Trophoblast cell (in vitro differentiated cells and primary cell): Measurements from ENCODE around the gene RASL11B.

Source experiments
- DNase-seq, 2 donors: peaks; one replicate each; pipeline ENCODE4 v3.0.0-alpha.2; 2016
- H2AFZ ChIP-seq: 2 replicates; pipeline ENCODE4 v1.6.1; 2013; ENCODE audit warnings: low read length, moderate library complexity, mild to moderate bottlenecking; ENCODE audit not compliant: insufficient read depth, poor library complexity
- H2AK5ac ChIP-seq: 2 replicates; pipeline ENCODE4 v1.6.1; 2013; ENCODE audit warnings: mild to moderate bottlenecking, low read length
- H2BK120ac ChIP-seq: 2 replicates; pipeline ENCODE4 v1.6.1; 2013; ENCODE audit warnings: low read length, mild to moderate bottlenecking, moderate library complexity; ENCODE audit not compliant: insufficient read depth, poor library complexity
- H2BK12ac ChIP-seq: 2 replicates; pipeline ENCODE4 v1.6.1; 2013; ENCODE audit warnings: mild to moderate bottlenecking, low read length, moderate library complexity
- H2BK5ac ChIP-seq: 2 replicates; pipeline ENCODE4 v1.6.1; 2013; ENCODE audit warnings: low read length, low read depth, moderate library complexity, mild to moderate bottlenecking; ENCODE audit not compliant: poor library complexity
- H3K14ac ChIP-seq: 2 replicates; pipeline ENCODE4 v1.6.1; 2013; ENCODE audit warnings: mild to moderate bottlenecking, low read length
- H3K18ac ChIP-seq: 2 replicates; pipeline ENCODE4 v1.6.1; 2013; ENCODE audit warnings: mild to moderate bottlenecking, low read length
- H3K23ac ChIP-seq: 2 replicates; pipeline ENCODE4 v1.6.1; 2013; ENCODE audit warnings: low read length
- H3K27ac ChIP-seq: 2 replicates; pipeline ENCODE4 v1.5.1; 2013; ENCODE audit warnings: low read depth, mild to moderate bottlenecking, inconsistent platforms, low read length, moderate library complexity
- H3K27me3 ChIP-seq: 2 replicates; pipeline ENCODE4 v1.6.1; 2013; ENCODE audit warnings: inconsistent platforms, mild to moderate bottlenecking, low read length, moderate library complexity; ENCODE audit not compliant: insufficient read depth
- H3K36me3 ChIP-seq, 2 experiments: 1 replicate in 1 of 2; 2 replicates in 1 of 2; pipeline ENCODE4 v1.6.1; 2013; ENCODE audit warnings: low read length in 2 of 2, mild to moderate bottlenecking in 2 of 2, moderate library complexity in 1 of 2; ENCODE audit not compliant: insufficient read depth in 2 of 2, control insufficient read depth in 1 of 2
- H3K4ac ChIP-seq: 2 replicates; pipeline ENCODE4 v1.6.1; 2013; ENCODE audit warnings: low read depth, mild to moderate bottlenecking, low read length, moderate library complexity
- H3K4me1 ChIP-seq, 2 experiments: 1 replicate in 1 of 2; 2 replicates in 1 of 2; pipeline ENCODE4 v1.6.1; 2013; ENCODE audit warnings: low read length in 2 of 2, mild to moderate bottlenecking in 2 of 2, moderate library complexity in 1 of 2; ENCODE audit not compliant: insufficient read depth in 2 of 2, control insufficient read depth in 1 of 2
- H3K4me2 ChIP-seq: 2 replicates; pipeline ENCODE4 v1.6.1; 2013; ENCODE audit warnings: inconsistent platforms, mild to moderate bottlenecking, low read length, moderate library complexity
- H3K4me3 ChIP-seq: 2 replicates; pipeline ENCODE4 v1.5.1; 2013; ENCODE audit warnings: mild to moderate bottlenecking, low read depth, low read length, inconsistent platforms
- H3K79me1 ChIP-seq: one replicate; pipeline ENCODE4 v1.6.1; 2013; ENCODE audit warnings: low read length
- H3K79me2 ChIP-seq: 2 replicates; pipeline ENCODE4 v1.6.1; 2013; ENCODE audit warnings: low read length, mild to moderate bottlenecking; ENCODE audit not compliant: control insufficient read depth, insufficient read depth, poor library complexity
- H3K9ac ChIP-seq: 2 replicates; pipeline ENCODE4 v1.6.1; 2013; ENCODE audit warnings: mild to moderate bottlenecking, low read length
- H3K9me3 ChIP-seq: 2 replicates; pipeline ENCODE4 v1.6.1; 2013; ENCODE audit warnings: low read depth, mild to moderate bottlenecking, control low read depth, inconsistent platforms, low read length; ENCODE audit not compliant: insufficient read depth
- H4K12ac ChIP-seq: 2 replicates; pipeline ENCODE4 v1.6.1; 2013; ENCODE audit warnings: low read depth, mild to moderate bottlenecking, low read length, moderate library complexity
- H4K8ac ChIP-seq: 2 replicates; pipeline ENCODE4 v1.6.1; 2013; ENCODE audit warnings: low read depth, mild to moderate bottlenecking, low read length, moderate library complexity
- H4K91ac ChIP-seq: one replicate; pipeline ENCODE4 v1.6.1; 2013; ENCODE audit warnings: low read depth, mild to moderate bottlenecking, low read length, moderate library complexity
- WGBS: extraction: QIAGEN DNeasy Blood & Tissue Kit; methylation state at CpG from one replicate; pipeline ENCODE4 v1.1.7; 2013; ENCODE audit warnings: missing lambda C conversion rate; ENCODE audit not compliant: insufficient read length, insufficient coverage; ENCODE audit errors: extremely low coverage; 5-methylcytosine and 5-hydroxymethylcytosine counted together

RASL11B gene

GRCh38 chr4:52889778-52890520 is 27.8 kb downstream of the RASL11B start:
- Histone ChIP-seq H3K27me3 (no peaks in the 10 kb centered on the region), H2BK12ac (no peak overlapping the region)
- no CpG with 5 or more reads among the region's 2 CpGs for WGBS

GRCh38 chr4:52890521-52890791 is 28.3 kb downstream of the RASL11B start:
- Histone ChIP-seq H3K14ac (no peak overlapping the region), H3K79me2 (no peaks in the 10 kb centered on the region), H3K4ac (no peak overlapping the region), H2BK12ac (no peak overlapping the region), H3K9me3 (no peaks in the 10 kb centered on the region), H3K4me3 (no peak overlapping the region), H2AFZ (no peak overlapping the region), H4K8ac (no peak overlapping the region), H2BK5ac (no peak overlapping the region), H4K12ac (no peak overlapping the region), H3K36me3 (no peaks in the 10 kb centered on the region), H3K23ac (no peak overlapping the region), H3K18ac (no peak overlapping the region), H3K9ac (no peak overlapping the region), H3K27me3 (no peaks in the 10 kb centered on the region), H2AK5ac (no peak overlapping the region), H3K4me2 (no peak overlapping the region), H3K4me1 (peaks cover 0 to 2% of the 10 kb centered on the region in 2 experiments), H3K27ac (no peak overlapping the region), H4K91ac (no peak overlapping the region), H2BK120ac (no peak overlapping the region), H3K79me1 (no peaks in the 10 kb centered on the region)
- no peak for DNase-seq
- no CpG with 5 or more reads among the region's 1 CpG for WGBS

More at GRCh38 chr4:52889778-52890520, 27.8 kb downstream of the RASL11B start:
- H3K4me1 ChIP-seq = peaks cover 0 to 2% of the 10 kb centered on the region in 2 experiments
- H3K79me1 ChIP-seq = no peaks in the 10 kb centered on the region
- no peak overlapping the region for H4K8ac ChIP-seq
- H3K36me3 ChIP-seq = no peaks in the 10 kb centered on the region
- no peak overlapping the region for H4K91ac ChIP-seq
- no peak overlapping the region for H3K4ac ChIP-seq
- H3K27ac ChIP-seq = no peak overlapping the region
- H2AK5ac ChIP-seq = no peak overlapping the region
- no peak overlapping the region for H2BK5ac ChIP-seq
- H3K79me2 ChIP-seq = no peaks in the 10 kb centered on the region
- H2BK120ac ChIP-seq = no peak overlapping the region
- H2AFZ ChIP-seq = no peak overlapping the region
- H3K18ac ChIP-seq = no peak overlapping the region
- no peak for DNase-seq
- no peak overlapping the region for H3K4me3 ChIP-seq
- H3K4me2 ChIP-seq = no peak overlapping the region
- H3K23ac ChIP-seq = no peak overlapping the region
- no peak overlapping the region for H4K12ac ChIP-seq
- H3K9me3 ChIP-seq = no peaks in the 10 kb centered on the region
- H3K9ac ChIP-seq = no peak overlapping the region
- H3K14ac ChIP-seq = no peak overlapping the region

GRCh38 chr4:52891743-52892142 is 29.6 kb downstream of the RASL11B start:
- Histone ChIP-seq H3K4ac (no peak overlapping the region), H3K27ac (no peak overlapping the region), H3K9ac (no peak overlapping the region), H2AFZ (no peak overlapping the region), H2BK120ac (no peak overlapping the region), H2BK5ac (no peak overlapping the region), H4K12ac (no peak overlapping the region), H2BK12ac (no peak overlapping the region), H3K27me3 (no peaks in the 10 kb centered on the region), H3K18ac (no peak overlapping the region), H3K23ac (no peak overlapping the region), H3K4me2 (no peak overlapping the region), H3K14ac (no peak overlapping the region), H4K91ac (no peak overlapping the region), H3K79me1 (no peaks in the 10 kb centered on the region), H3K79me2 (no peaks in the 10 kb centered on the region), H4K8ac (no peak overlapping the region), H3K9me3 (no peaks in the 10 kb centered on the region), H2AK5ac (no peak overlapping the region), H3K4me3 (no peak overlapping the region), H3K36me3 (no peaks in the 10 kb centered on the region), H3K4me1 (peaks cover 0 to 2% of the 10 kb centered on the region in 2 experiments)
- DNase-seq = no peak
- no CpG with 5 or more reads among the region's 1 CpG for WGBS

DNA sequence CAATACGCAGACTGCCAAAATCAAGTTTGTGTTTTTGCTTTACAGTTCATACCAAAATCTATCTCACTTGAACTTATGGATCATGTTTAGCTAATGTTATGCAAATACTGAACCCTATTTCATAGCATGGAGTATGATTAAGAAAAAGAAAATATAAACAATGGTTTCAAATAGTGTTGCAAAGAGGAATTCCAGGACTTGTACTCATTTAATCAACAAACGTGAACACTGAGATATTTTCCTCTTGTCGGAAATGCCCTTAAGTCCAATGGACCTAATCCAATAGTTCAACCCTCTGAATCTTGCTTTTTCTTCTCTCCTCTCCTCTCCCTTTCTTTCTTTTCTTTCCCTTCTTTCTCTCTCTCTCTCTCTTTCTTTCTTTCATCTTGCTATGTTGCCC is 30.8 kb downstream of the RASL11B start:
- Histone ChIP-seq H2AK5ac (no peak overlapping the region), H3K79me1 (no peaks in the 10 kb centered on the region), H3K4me3 (no peak overlapping the region), H2BK5ac (no peak overlapping the region), H2BK12ac (no peak overlapping the region), H3K79me2 (no peaks in the 10 kb centered on the region), H3K36me3 (no peaks in the 10 kb centered on the region), H3K27ac (no peak overlapping the region), H3K9ac (no peak overlapping the region), H3K4ac (no peak overlapping the region), H3K4me2 (no peak overlapping the region), H2BK120ac (no peak overlapping the region), H3K23ac (no peak overlapping the region), H4K91ac (no peak overlapping the region), H3K9me3 (no peaks in the 10 kb centered on the region), H3K4me1 (peaks cover 0 to 2% of the 10 kb centered on the region in 2 experiments), H4K8ac (no peak overlapping the region), H4K12ac (no peak overlapping the region), H2AFZ (no peak overlapping the region), H3K14ac (no peak overlapping the region), H3K18ac (no peak overlapping the region), H3K27me3 (no peaks in the 10 kb centered on the region)
- no CpG with 5 or more reads among the region's 3 CpGs for WGBS
- DNase-seq = no peak
